Loucy (cell line): ENCODE data around the gene INS.

Experiments
- CTCF ChIP-seq: fragments of 200-600 bp; sonication (generic); conservative IDR thresholded peaks from 2 replicates; pipeline ENCODE4 v1.5.1; 2014; ENCODE audit warnings: mild to moderate bottlenecking, antibody characterized with exemption, low read length
- EZH2phosphoT487 ChIP-seq: fragments of 200-600 bp; IDR thresholded peaks from 2 replicates; pipeline ENCODE4 v1.6.1; 2018; ENCODE audit warnings: antibody characterized with exemption, mild to moderate bottlenecking, moderate library complexity, borderline replicate concordance

DNA sequence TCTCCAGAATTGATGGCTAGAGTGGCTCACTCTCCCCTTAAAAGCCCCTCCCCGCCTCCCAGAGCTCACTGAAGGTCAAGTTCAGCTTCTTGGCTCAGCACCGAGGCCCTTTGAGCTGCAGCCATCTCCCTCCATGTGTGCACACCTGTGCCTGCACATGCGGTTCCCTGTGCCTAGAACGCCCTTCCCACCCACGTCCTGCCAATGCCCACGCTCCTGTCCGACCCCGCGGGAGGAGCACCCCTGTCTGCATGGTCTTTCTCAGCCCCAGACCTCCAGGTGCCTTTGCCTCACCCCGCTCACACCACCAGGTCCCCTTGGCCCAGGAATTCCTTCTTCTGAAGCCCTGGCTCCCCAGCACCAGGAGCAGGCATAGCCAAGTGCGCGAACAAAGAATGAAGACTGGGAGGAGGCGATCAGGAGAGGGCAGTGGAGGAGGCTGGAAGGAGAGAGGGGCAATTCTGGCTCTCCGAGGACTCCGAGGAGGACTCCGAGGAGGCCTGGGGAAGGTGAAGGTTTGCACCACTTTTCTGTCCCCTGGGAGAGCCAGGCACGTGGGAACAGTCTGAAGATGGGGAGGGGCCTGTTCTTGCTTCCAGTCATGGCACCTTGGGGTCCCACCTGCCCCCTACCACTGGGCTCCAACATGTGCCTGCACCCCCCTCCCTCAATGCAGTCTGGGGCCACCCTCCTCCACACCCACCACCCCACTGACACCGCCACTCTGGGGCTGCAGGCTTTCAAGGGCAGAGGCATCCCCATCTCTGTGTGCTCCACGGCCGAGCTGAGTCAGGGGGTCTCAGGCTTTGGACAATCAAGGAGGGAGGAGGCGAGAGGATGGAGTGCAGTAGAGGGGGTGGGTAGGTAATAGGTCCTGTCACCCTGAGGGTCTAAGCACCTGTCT, 39.5 kb downstream of the INS start:
- TF ChIP-seq CTCF = no peak
- no peak for TF ChIP-seq EZH2phosphoT487
